Measurements from ENCODE around the gene ZNF287.

ZNF287 gene

GRCh38 chr17:16506188-16506587 is 62.8 kb downstream of the ZNF287 start:
- no peak overlapping the region for H3K4me3 ChIP-seq
- no peak for DNase-seq (ENCODE audit: low spot score)
- TF ChIP-seq CTCF (IDR thresholded peaks at IDR 0.05): no peak
- H3K27ac ChIP-seq: no peak overlapping the region

GRCh38 chr17:16504984-16505383 is 64.0 kb downstream of the ZNF287 start:
- no peak for TF ChIP-seq CTCF (IDR thresholded peaks at IDR 0.05)
- no peak for DNase-seq (ENCODE audit: low spot score)
- Histone ChIP-seq H3K27ac (no peak overlapping the region), H3K4me3 (no peak overlapping the region)

All from coronary artery (tissue), 2 donors.